GM12878 (cell line): ENCODE data around the gene EFNA4. TPM values are rescaled to one million over a fixed set of nuclear protein-coding genes. Genes with fewer than 3 reads are reported as not detected.

Experiments
- ATAC-seq: fragments of 200-7000 bp; cut with Tn5 transposase; 3 replicates; pipeline ENCODE4 v1.9.1; 2020; ENCODE audit warnings: mild to moderate bottlenecking, moderate library complexity
- BruUV-seq: library from RNA; stranded (reverse); fragments of 400-500 nt; replicated peaks from 2 replicates; lab custom pipeline; 2021; lab: Mats Ljungman, UMichigan
- CTCF ChIA-PET: fragments of 300-600 bp; sonication (Branson Sonifier 250); formaldehyde crosslinking; extraction: SDS; loops from one replicate; lab custom pipeline; 2021; ENCODE audit warnings: inconsistent platforms; lab: Yijun Ruan, JAX
- POLR2A ChIA-PET: fragments of 350-600 bp; formaldehyde crosslinking; extraction: SDS; loops from one replicate; lab custom pipeline; 2021; ENCODE audit warnings: inconsistent platforms; lab: Charles Lee
- RAD21 ChIA-PET: fragments of 300-600 bp; sonication (Branson Sonifier 250); formaldehyde crosslinking; loops from one replicate; lab custom pipeline; 2023; ENCODE audit warnings: antibody characterized with exemption; ENCODE audit not compliant: unreplicated experiment; lab: Charles Lee
- SMC1A ChIA-PET: fragments of 300-600 bp; sonication (Branson Sonifier 250); formaldehyde crosslinking; loops from one replicate; lab custom pipeline; 2023; ENCODE audit not compliant: unreplicated experiment, uncharacterized antibody; lab: Charles Lee
- DNase-seq: peaks from one replicate; pipeline ENCODE4 v3.0.0-alpha.2; 2011; ENCODE audit warnings: low read depth, low spot score
- FAIRE-seq: peaks from 3 replicates; lab custom pipeline; 2011; peaks lifted over from hg19 to GRCh38; lab: Jason Lieb, UNC
- H2AFZ ChIP-seq: 2 replicates; pipeline ENCODE4 v1.6.0; 2011; ENCODE audit warnings: low read depth, low read length, control low read depth; ENCODE audit not compliant: control insufficient read depth
- H3K27ac ChIP-seq: 2 replicates; pipeline ENCODE4 v1.5.1; 2011; ENCODE audit warnings: control low read depth; ENCODE audit not compliant: control insufficient read depth, insufficient read depth
- H3K27me3 ChIP-seq, 2 experiments: replicated peaks in 1 of 2; 2 replicates each; pipeline versions ENCODE4 v1.6.0 to v1.6.1; 2011; ENCODE audit warnings: low read length in 1 of 2; ENCODE audit not compliant: control insufficient read depth in 2 of 2, insufficient read depth in 2 of 2
- H3K36me3 ChIP-seq, 2 experiments: 2 replicates each; pipeline ENCODE4 v1.5.1; 2011; ENCODE audit warnings: low read length in 1 of 2; ENCODE audit not compliant: control insufficient read depth in 2 of 2, insufficient read depth in 2 of 2
- H3K4me1 ChIP-seq: 2 replicates; pipeline ENCODE4 v1.6.1; 2011; ENCODE audit warnings: mild to moderate bottlenecking, low read length, moderate library complexity, mixed read lengths; ENCODE audit not compliant: control insufficient read depth, insufficient read depth
- H3K4me2 ChIP-seq: 2 replicates; pipeline ENCODE4 v1.6.0; 2011; ENCODE audit warnings: control low read depth; ENCODE audit not compliant: control insufficient read depth, insufficient read depth
- H3K4me3 ChIP-seq: fragments of 200-600 bp; sonication (generic); 2 replicates; pipeline ENCODE4 v1.5.1; 2016
- H3K79me2 ChIP-seq: 2 replicates; pipeline ENCODE4 v1.6.0; 2011; ENCODE audit warnings: low read length; ENCODE audit not compliant: control insufficient read depth, insufficient read depth
- H3K9ac ChIP-seq: 2 replicates; pipeline ENCODE4 v1.8.0; 2011; ENCODE audit warnings: low read length, control low read depth, mixed read lengths; ENCODE audit not compliant: control insufficient read depth, insufficient read depth
- H3K9me3 ChIP-seq: replicated peaks from 3 replicates; pipeline ENCODE4 v1.5.1; 2011; ENCODE audit warnings: mild to moderate bottlenecking, low read length; ENCODE audit not compliant: control insufficient read depth, insufficient read depth
- H4K20me1 ChIP-seq: 2 replicates; pipeline ENCODE4 v1.6.0; 2011; ENCODE audit not compliant: control insufficient read depth, insufficient read depth
- CBX5 ChIP-seq: sonication (generic); IDR thresholded peaks from 2 replicates; pipeline ENCODE4 v1.6.1; 2016; ENCODE audit warnings: low read depth, moderate library complexity, mild to moderate bottlenecking, inconsistent platforms
- EZH2 ChIP-seq: IDR thresholded peaks from 2 replicates; pipeline ENCODE4 v1.6.1; 2012; ENCODE audit warnings: low read depth, mild to moderate bottlenecking, control low read depth, inconsistent platforms, low read length, borderline replicate concordance; ENCODE audit not compliant: control insufficient read depth
- HCFC1 ChIP-seq: fragments of 150-350 bp; IDR thresholded peaks from 2 replicates; pipeline ENCODE4 v1.6.1; 2014; ENCODE audit warnings: low read length
- MEF2A ChIP-seq: IDR thresholded peaks from 2 replicates; pipeline ENCODE4 v1.6.1; 2011; ENCODE audit warnings: low read depth, mild to moderate bottlenecking, low read length, moderate library complexity; ENCODE audit not compliant: insufficient read depth
- MYB ChIP-seq: fragments of 150-350 bp; IDR thresholded peaks from 2 replicates; pipeline ENCODE4 v1.6.1; 2014; ENCODE audit warnings: mild to moderate bottlenecking, low read depth, low read length, borderline replicate concordance
- MYC ChIP-seq: IDR thresholded peaks from 2 replicates; pipeline ENCODE4 v1.6.1; 2011; ENCODE audit warnings: mild to moderate bottlenecking, low read length, moderate library complexity, inconsistent platforms; ENCODE audit not compliant: insufficient read depth, insufficient replicate concordance, insufficient read length, severe bottlenecking
- RCOR1 ChIP-seq: conservative IDR thresholded peaks from 2 replicates; pipeline ENCODE4 v1.6.1; 2012; ENCODE audit warnings: low read depth, low read length, improper control_type of control experiment
- REST ChIP-seq: IDR thresholded peaks from 2 replicates; pipeline ENCODE4 v1.6.1; 2012; ENCODE audit warnings: mild to moderate bottlenecking, low read depth, low read length
- SIX5 ChIP-seq: IDR thresholded peaks from 2 replicates; pipeline ENCODE4 v1.6.1; 2011; ENCODE audit warnings: mild to moderate bottlenecking, low read depth, low read length, moderate library complexity; ENCODE audit not compliant: severe bottlenecking
- STAT1 ChIP-seq: fragments of 450-650 bp; conservative IDR thresholded peaks from 2 replicates; pipeline ENCODE4 v1.6.1; 2014; ENCODE audit warnings: antibody characterized with exemption, mild to moderate bottlenecking
- TCF7 ChIP-seq: IDR thresholded peaks from 2 replicates; pipeline ENCODE4 v1.6.1; 2014; ENCODE audit warnings: antibody characterized with exemption, borderline replicate concordance
- USF2 ChIP-seq: IDR thresholded peaks from 2 replicates; pipeline ENCODE4 v1.6.1; 2011; ENCODE audit warnings: low read depth, low read length, improper control_type of control experiment, borderline replicate concordance
- whole genome bisulfite sequencing: methylation state at CpG from one replicate; pipeline ENCODE4 v1.1.6; 2016; ENCODE audit warnings: low lambda C conversion rate; ENCODE audit not compliant: insufficient replicate concordance, insufficient coverage; ENCODE audit errors: missing lambda C conversion rate; 5-methylcytosine and 5-hydroxymethylcytosine counted together
- in situ Hi-C: fragments of 300-500 bp; cut with MboI; formaldehyde crosslinking; loops from 9 replicates; pipeline ENCODE4 v1.14.3; 2018; ENCODE audit warnings: mixed read lengths
- intact Hi-C: fragments of 100-400 bp; cut with micrococcal nuclease; formaldehyde crosslinking; loops from one replicate; pipeline ENCODE4 v1.14.2; 2022; ENCODE audit not compliant: unreplicated experiment
- polyA plus RNA-seq, 11 experiments: library from polyadenylated mRNA; depleted of rRNA in 4 of 11; unstranded in 6 of 11; stranded (reverse) in 5 of 11; fragments of >200 nt; fragmentation: Nextera tagmentation in 4 of 11; fragmentation: Illumina TruSeq in 1 of 11; extraction: Ambion mirVana in 4 of 11; extraction: Trizol in 1 of 11; gene quantifications; 1 replicate in 1 of 11; 2 replicates in 10 of 11; pipeline versions ENCODE4 v1.2.1 to v1.2.3, GENCODE V29; 2011 to 2016; ENCODE audit warnings: inconsistent platforms in 2 of 11, missing spikeins in 2 of 11, low read depth in 1 of 11
- total RNA-seq, 4 experiments: library from RNA; depleted of rRNA in 3 of 4; stranded (reverse); fragments of >200 nt in 3 of 4; fragmentation: Illumina TruSeq in 1 of 4; extraction: Trizol in 1 of 4; gene quantifications; 2 replicates each; pipeline versions ENCODE4 v1.2.1 to v1.2.3, GENCODE V29; 2013 to 2021

EFNA4 gene
- total and polyA plus RNA-seq, 10 of the 15 experiments (the other 5 are each of a cell fraction or from before 2014, with no cell fraction given) = 0.52 to 14.1 (median 4.8) TPM

DNA sequence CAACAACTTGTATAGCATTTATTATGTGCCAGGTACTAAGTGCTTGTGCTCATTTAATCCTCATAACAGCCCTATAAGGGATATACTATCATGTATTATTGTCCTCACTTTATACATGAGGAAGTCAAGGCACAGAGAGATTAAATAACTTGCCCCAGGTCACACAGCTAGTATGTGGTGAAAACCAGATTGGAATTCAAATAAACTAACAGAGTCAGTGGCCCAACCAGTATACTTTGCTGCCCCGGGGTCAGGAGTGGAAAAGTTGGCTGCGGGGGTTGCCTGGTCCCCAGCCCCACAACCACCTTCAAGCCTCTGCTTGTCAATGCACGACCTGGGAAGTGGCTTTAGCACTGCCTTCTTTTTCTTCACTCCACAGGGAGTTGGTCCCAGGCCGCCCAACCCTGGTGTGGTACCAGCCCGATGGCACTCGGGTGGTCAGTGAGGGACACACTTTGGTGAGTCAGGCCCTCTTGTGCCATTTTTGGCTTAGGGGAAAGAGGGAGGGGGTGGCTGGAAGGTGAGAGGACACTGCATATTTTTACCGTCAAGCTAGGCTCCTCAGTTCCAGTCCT lies 9.9 kb upstream of the EFNA4 start:
- no peaks in the 10 kb centered on the region for H4K20me1 ChIP-seq
- H3K9me3 ChIP-seq = no peaks in the 10 kb centered on the region
- H3K4me2 ChIP-seq = no peak overlapping the region; the same call in 1 of the 2 replicates
- SMC1A ChIA-PET = interaction anchor here (0.7 to 1.6 kb wide), 5 partner anchors 27 to 493 kb away, joined by 3 to 5 read pairs (median 3); no protein-coding TSS in a partner anchor
- RAD21 ChIA-PET = interaction anchor here (1.0 to 2.1 kb wide), 3 partner anchors 10 to 54 kb away, joined by 3 to 5 read pairs (median 3); no protein-coding TSS in a partner anchor
- no peak overlapping the region for H3K4me3 ChIP-seq
- in situ Hi-C loops = no loop called here
- POLR2A ChIA-PET = interaction anchor here (1.2 kb wide), 1 partner anchor 36 kb away, joined by 3 read pairs; no protein-coding TSS in a partner anchor
- peaks cover 13% of the 10 kb centered on the region for H3K4me1 ChIP-seq
- no TSS peak for BruUV-seq
- no peak overlapping the region for H3K9ac ChIP-seq
- H3K36me3 ChIP-seq = no peaks in the 10 kb centered on the region
- H3K79me2 ChIP-seq = no peaks in the 10 kb centered on the region; the same call in 1 of the 2 replicates
- H2AFZ ChIP-seq = no peak overlapping the region
- FAIRE-seq (no peak), ATAC-seq (no peak), DNase-seq (no peak)
- TF ChIP-seq SIX5 (no peak), HCFC1 (no peak), EZH2 (no peak), CBX5 (no peak), STAT1 (no peak), MYB (no peak), USF2 (no peak), TCF7 (no peak), RCOR1 (no peak), MYC (no peak), REST (no peak), MEF2A (no peak)
- WGBS = 89% methylated on average over 7 of the region's 7 CpGs
- no peaks in the 10 kb centered on the region for H3K27me3 ChIP-seq
- H3K27ac ChIP-seq = no peak overlapping the region
- CTCF ChIA-PET = interaction anchor here (1.4 to 15.5 kb wide), 6 partner anchors 8 to 38 kb away, joined by 3 to 195 read pairs (median 17); partner anchors contain the start of gene EFNA4
- intact Hi-C loops = no loop called here
